GM19035 (cell line): ENCODE results near the gene TMEM117.
"Not testable (repeated sequence)": the region's sequence is repeated elsewhere in the genome, so short reads cannot be mapped to it uniquely, and the experiment has no call there.

Source experiments
- ATAC-seq: cut with Tn5 transposase; IDR thresholded peaks from one replicate; pipeline ENCODE4 v1.9.1; 2021; ENCODE audit not compliant: unreplicated experiment

The TMEM117 gene

GRCh38 chr12:44369998-44370397 is 534.1 kb downstream of the TMEM117 start:
- ATAC-seq = no peak

GRCh38 chr12:44370982-44371381 is 535.1 kb downstream of the TMEM117 start:
- no peak for ATAC-seq

- no peak for ATAC-seq
Measured at GRCh38 chr12:44372259-44372658, 536.4 kb downstream of the TMEM117 start.

GRCh38 chr12:44375694-44376093 is 539.8 kb downstream of the TMEM117 start:
- no peak for ATAC-seq

- no peak for ATAC-seq
Measured at GRCh38 chr12:44377443-44378187, 541.7 kb downstream of the TMEM117 start.

GRCh38 chr12:44379113-44379512 is 543.2 kb downstream of the TMEM117 start:
- not testable (repeated sequence) for ATAC-seq

- ATAC-seq = no peak
Measured at GRCh38 chr12:44379831-44380230, 544.0 kb downstream of the TMEM117 start.

GRCh38 chr12:44380861-44381260 is 545.0 kb downstream of the TMEM117 start:
- ATAC-seq = no peak

- no peak for ATAC-seq
Measured at GRCh38 chr12:44381341-44381740, 545.5 kb downstream of the TMEM117 start.

GRCh38 chr12:44384136-44384535 is 548.3 kb downstream of the TMEM117 start:
- no peak for ATAC-seq

GRCh38 chr12:44385964-44386363 is 550.1 kb downstream of the TMEM117 start:
- ATAC-seq = no peak

- ATAC-seq = no peak
Measured at GRCh38 chr12:44387581-44387980, 551.7 kb downstream of the TMEM117 start.

GRCh38 chr12:44389038-44389437 is 553.2 kb downstream of the TMEM117 start:
- no peak for ATAC-seq

GRCh38 chr12:44389896-44390295 is 554.0 kb downstream of the TMEM117 start:
- no peak for ATAC-seq

- ATAC-seq = no peak
Measured at GRCh38 chr12:44397631-44398030, 561.8 kb downstream of the TMEM117 start.

GRCh38 chr12:44403185-44403584 is 567.3 kb downstream of the TMEM117 start:
- no peak for ATAC-seq

GRCh38 chr12:44405297-44405696 is 569.4 kb downstream of the TMEM117 start:
- no peak for ATAC-seq

GRCh38 chr12:44422559-44422958 is 586.7 kb downstream of the TMEM117 start:
- ATAC-seq = no peak

GRCh38 chr12:44428825-44429224 is 592.9 kb downstream of the TMEM117 start:
- ATAC-seq = no peak

GRCh38 chr12:44431647-44432343 is 595.9 kb downstream of the TMEM117 start:
- peak; percentile 89 for ATAC-seq

- no peak for ATAC-seq
Measured at GRCh38 chr12:44433659-44434058, 597.8 kb downstream of the TMEM117 start.

- no peak for ATAC-seq
Measured at GRCh38 chr12:44436756-44437155, 600.9 kb downstream of the TMEM117 start.
